Measurements from ENCODE around the gene RNF187.

- TF ChIP-seq POLR2A (IDR thresholded peaks at IDR 0.05; ENCODE audit: low read depth) (no peak), CTCF (IDR thresholded peaks at IDR 0.05) (no peak), POLR2AphosphoS5 (IDR thresholded peaks at IDR 0.05) (no peak), EP300 (IDR thresholded peaks at IDR 0.05) (no peak)
These were observed 55.2 kb downstream of the RNF187 start for GRCh38 chr1:228542376-228542775.

Data from esophagus muscularis mucosa (tissue), 4 donors.